ENCODE measurements around the gene EPG5. TPM values are rescaled to one million over a fixed set of nuclear protein-coding genes. Genes with fewer than 3 reads are reported as not detected.

EPG5 gene
- total RNA-seq, 4 donors from 2014 or later = 13.6 to 43.4 (median 21.8) TPM

GRCh38 chr18:45991788-45992187 is 24.7 kb upstream of the EPG5 start:
- Histone ChIP-seq H3K4me1 (no peaks in the 10 kb centered on the region), H3K27me3 (no peaks in the 10 kb centered on the region), H3K27ac (no peak overlapping the region), H3K9me3 (no peaks in the 10 kb centered on the region), H3K4me3 (no peak overlapping the region), H3K36me3 (no peaks in the 10 kb centered on the region)
- DNase-seq = no peak
- intact Hi-C loops (cut with DNase I; ENCODE audit: low total_unique reads) = no loop called here
- no peak for TF ChIP-seq CTCF (IDR thresholded peaks at IDR 0.05)
- no peak for TF ChIP-seq POLR2A (IDR thresholded peaks at IDR 0.05)

- intact Hi-C loops (cut with DNase I; ENCODE audit: low total_unique reads) = no loop called here
- no peaks in the 10 kb centered on the region for H3K4me1 ChIP-seq
- H3K27me3 ChIP-seq = no peaks in the 10 kb centered on the region
These were observed 17.6 kb upstream of the EPG5 start for GRCh38 chr18:45984546-45985235.

GRCh38 chr18:45981821-45982220 is 14.7 kb upstream of the EPG5 start:
- Histone ChIP-seq H3K27me3 (no peaks in the 10 kb centered on the region), H3K36me3 (no peaks in the 10 kb centered on the region), H3K4me1 (no peaks in the 10 kb centered on the region), H3K4me3 (no peak overlapping the region), H3K9me3 (no peaks in the 10 kb centered on the region), H3K27ac (no peak overlapping the region)
- DNase-seq = no peak
- intact Hi-C loops (cut with DNase I; ENCODE audit: low total_unique reads) = no loop called here
- TF ChIP-seq CTCF (IDR thresholded peaks at IDR 0.05) (no peak), POLR2A (IDR thresholded peaks at IDR 0.05) (no peak)

More at GRCh38 chr18:45984546-45985235, 17.6 kb upstream of the EPG5 start:
- DNase-seq = no peak
- H3K9me3 ChIP-seq = no peaks in the 10 kb centered on the region
- no peak for TF ChIP-seq POLR2A (IDR thresholded peaks at IDR 0.05)
- no peak for TF ChIP-seq CTCF (IDR thresholded peaks at IDR 0.05)
- H3K36me3 ChIP-seq = no peaks in the 10 kb centered on the region
- no peak overlapping the region for H3K27ac ChIP-seq
- H3K4me3 ChIP-seq = no peak overlapping the region

- intact Hi-C loops (cut with DNase I; ENCODE audit: low total_unique reads) = no loop called here
- no peaks in the 10 kb centered on the region for H3K9me3 ChIP-seq
- no peaks in the 10 kb centered on the region for H3K27me3 ChIP-seq
- no peak for DNase-seq
- H3K36me3 ChIP-seq = no peaks in the 10 kb centered on the region
- H3K27ac ChIP-seq = no peak overlapping the region
- no peak overlapping the region for H3K4me3 ChIP-seq
- TF ChIP-seq CTCF (IDR thresholded peaks at IDR 0.05) (no peak), POLR2A (IDR thresholded peaks at IDR 0.05) (no peak)
- no peaks in the 10 kb centered on the region for H3K4me1 ChIP-seq
These were observed 13.1 kb upstream of the EPG5 start for GRCh38 chr18:45980229-45980628.

- Histone ChIP-seq H3K36me3 (no peaks in the 10 kb centered on the region), H3K9me3 (no peaks in the 10 kb centered on the region), H3K27ac (no peak overlapping the region), H3K27me3 (no peaks in the 10 kb centered on the region), H3K4me1 (no peaks in the 10 kb centered on the region), H3K4me3 (no peak overlapping the region)
- DNase-seq = no peak
- intact Hi-C loops (cut with DNase I; ENCODE audit: low total_unique reads) = no loop called here
- TF ChIP-seq CTCF (IDR thresholded peaks at IDR 0.05) (no peak), POLR2A (IDR thresholded peaks at IDR 0.05) (no peak)
These were observed 11.0 kb upstream of the EPG5 start for GRCh38 chr18:45978084-45978483.
